Measurements from ENCODE around the gene BAIAP2.

The BAIAP2 gene

GRCh38 chr17:81095383-81095762, 60.4 kb downstream of the BAIAP2 start:
- no peak for ATAC-seq
- no peak for TF ChIP-seq CSRNP3 (CRISPR knock-in tag; IDR thresholded peaks at IDR 0.05)
- TF ChIP-seq ZNF70 (CRISPR knock-in tag; IDR thresholded peaks at IDR 0.05), result no peak
- TF ChIP-seq TOX (CRISPR knock-in tag; IDR thresholded peaks at IDR 0.05; ENCODE audit: borderline replicate concordance), result no peak
- 0 out of 2 replicates have a peak, but pooled peaks have one; percentile 34 for TF ChIP-seq CSDC2 (CRISPR knock-in tag; IDR thresholded peaks at IDR 0.05)
- TF ChIP-seq ARNTL (CRISPR knock-in tag; IDR thresholded peaks at IDR 0.05; ENCODE audit: borderline replicate concordance, low read depth), result no peak
- TF ChIP-seq PATZ1 (CRISPR knock-in tag; IDR thresholded peaks at IDR 0.05; ENCODE audit: borderline replicate concordance), result no peak
- no peak for TF ChIP-seq ZC3H10 (CRISPR knock-in tag; IDR thresholded peaks at IDR 0.05)
- no peak for TF ChIP-seq ISL1 (CRISPR knock-in tag; IDR thresholded peaks at IDR 0.05)
- TF ChIP-seq CREB5 (CRISPR knock-in tag; IDR thresholded peaks at IDR 0.05; ENCODE audit: low read depth), result no peak
- TF ChIP-seq, protein P1, sequence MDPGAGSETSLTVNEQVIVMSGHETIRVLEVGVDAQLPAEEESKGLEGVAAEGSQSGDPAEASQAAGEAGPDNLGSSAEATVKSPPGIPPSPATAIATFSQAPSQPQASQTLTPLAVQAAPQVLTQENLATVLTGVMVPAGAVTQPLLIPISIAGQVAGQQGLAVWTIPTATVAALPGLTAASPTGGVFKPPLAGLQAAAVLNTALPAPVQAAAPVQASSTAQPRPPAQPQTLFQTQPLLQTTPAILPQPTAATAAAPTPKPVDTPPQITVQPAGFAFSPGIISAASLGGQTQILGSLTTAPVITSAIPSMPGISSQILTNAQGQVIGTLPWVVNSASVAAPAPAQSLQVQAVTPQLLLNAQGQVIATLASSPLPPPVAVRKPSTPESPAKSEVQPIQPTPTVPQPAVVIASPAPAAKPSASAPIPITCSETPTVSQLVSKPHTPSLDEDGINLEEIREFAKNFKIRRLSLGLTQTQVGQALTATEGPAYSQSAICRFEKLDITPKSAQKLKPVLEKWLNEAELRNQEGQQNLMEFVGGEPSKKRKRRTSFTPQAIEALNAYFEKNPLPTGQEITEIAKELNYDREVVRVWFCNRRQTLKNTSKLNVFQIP (CRISPR knock-in tag; IDR thresholded peaks at IDR 0.05; ENCODE audit: borderline replicate concordance, low read depth), result no peak
- 0 out of 2 replicates have a peak, but pooled peaks have one; percentile 14 for TF ChIP-seq ZFP3 (CRISPR knock-in tag; IDR thresholded peaks at IDR 0.05)
- TF ChIP-seq, protein P2, sequence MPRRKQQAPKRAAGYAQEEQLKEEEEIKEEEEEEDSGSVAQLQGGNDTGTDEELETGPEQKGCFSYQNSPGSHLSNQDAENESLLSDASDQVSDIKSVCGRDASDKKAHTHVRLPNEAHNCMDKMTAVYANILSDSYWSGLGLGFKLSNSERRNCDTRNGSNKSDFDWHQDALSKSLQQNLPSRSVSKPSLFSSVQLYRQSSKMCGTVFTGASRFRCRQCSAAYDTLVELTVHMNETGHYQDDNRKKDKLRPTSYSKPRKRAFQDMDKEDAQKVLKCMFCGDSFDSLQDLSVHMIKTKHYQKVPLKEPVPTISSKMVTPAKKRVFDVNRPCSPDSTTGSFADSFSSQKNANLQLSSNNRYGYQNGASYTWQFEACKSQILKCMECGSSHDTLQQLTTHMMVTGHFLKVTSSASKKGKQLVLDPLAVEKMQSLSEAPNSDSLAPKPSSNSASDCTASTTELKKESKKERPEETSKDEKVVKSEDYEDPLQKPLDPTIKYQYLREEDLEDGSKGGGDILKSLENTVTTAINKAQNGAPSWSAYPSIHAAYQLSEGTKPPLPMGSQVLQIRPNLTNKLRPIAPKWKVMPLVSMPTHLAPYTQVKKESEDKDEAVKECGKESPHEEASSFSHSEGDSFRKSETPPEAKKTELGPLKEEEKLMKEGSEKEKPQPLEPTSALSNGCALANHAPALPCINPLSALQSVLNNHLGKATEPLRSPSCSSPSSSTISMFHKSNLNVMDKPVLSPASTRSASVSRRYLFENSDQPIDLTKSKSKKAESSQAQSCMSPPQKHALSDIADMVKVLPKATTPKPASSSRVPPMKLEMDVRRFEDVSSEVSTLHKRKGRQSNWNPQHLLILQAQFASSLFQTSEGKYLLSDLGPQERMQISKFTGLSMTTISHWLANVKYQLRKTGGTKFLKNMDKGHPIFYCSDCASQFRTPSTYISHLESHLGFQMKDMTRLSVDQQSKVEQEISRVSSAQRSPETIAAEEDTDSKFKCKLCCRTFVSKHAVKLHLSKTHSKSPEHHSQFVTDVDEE (CRISPR knock-in tag; IDR thresholded peaks at IDR 0.05), result no peak
- TF ChIP-seq RARB (CRISPR knock-in tag; IDR thresholded peaks at IDR 0.05), result no peak
- no peak for TF ChIP-seq PPARA (CRISPR knock-in tag; IDR thresholded peaks at IDR 0.05; ENCODE audit: borderline replicate concordance)
- TF ChIP-seq ZNF8 (CRISPR knock-in tag; IDR thresholded peaks at IDR 0.05), result no peak
- TF ChIP-seq ZNF565 (CRISPR knock-in tag; conservative IDR thresholded peaks at IDR 0.05; ENCODE audit: low read depth), result no peak

GRCh38 chr17:81096741-81097133, 61.8 kb downstream of the BAIAP2 start:
- ATAC-seq, result no peak
- TF ChIP-seq BACH2 (CRISPR knock-in tag; IDR thresholded peaks at IDR 0.05; ENCODE audit: borderline replicate concordance) (no peak), PPARA (CRISPR knock-in tag; IDR thresholded peaks at IDR 0.05; ENCODE audit: borderline replicate concordance) (no peak), SNAI2 (CRISPR knock-in tag; IDR thresholded peaks at IDR 0.05) (no peak), TCF4 (CRISPR knock-in tag; IDR thresholded peaks at IDR 0.05; ENCODE audit: borderline replicate concordance) (no peak), OSR1 (CRISPR knock-in tag; IDR thresholded peaks at IDR 0.05) (no peak), ZNF8 (CRISPR knock-in tag; IDR thresholded peaks at IDR 0.05) (no peak), ZFP3 (CRISPR knock-in tag; IDR thresholded peaks at IDR 0.05) (no peak), CREB5 (CRISPR knock-in tag; IDR thresholded peaks at IDR 0.05; ENCODE audit: low read depth) (no peak), ISL1 (CRISPR knock-in tag; IDR thresholded peaks at IDR 0.05) (no peak), RARB (CRISPR knock-in tag; IDR thresholded peaks at IDR 0.05) (no peak)
- TF ChIP-seq, protein P1 (CRISPR knock-in tag; IDR thresholded peaks at IDR 0.05; ENCODE audit: borderline replicate concordance, low read depth), result no peak
